Left renal cortex interstitium (tissue), 4 donors: Measurements from ENCODE around the gene KLHL8. TPM values are rescaled to one million over a fixed set of nuclear protein-coding genes. Genes with fewer than 3 reads are reported as not detected.
"Not testable (repeated sequence)": the region's sequence is repeated elsewhere in the genome, so short reads cannot be mapped to it uniquely, and the experiment has no call there.

Source experiments
- DNase-seq, 4 donors: peaks; one replicate each; pipeline ENCODE4 v3.0.0-alpha.2; 2013; ENCODE audit warnings: low read depth in 4 of 4, low spot score in 2 of 4, missing footprints in 1 of 4
- polyA plus RNA-seq, 4 donors: library from polyadenylated mRNA; unstranded; fragments of 120-200 nt; gene quantifications; one replicate each; pipeline ENCODE4 v1.2.1, GENCODE V29; 2013; ENCODE audit not compliant: insufficient read length in 4 of 4

The KLHL8 gene
- polyA plus RNA-seq, 4 donors, result 16.5 to 20.6 (median 17.8) TPM

DNA sequence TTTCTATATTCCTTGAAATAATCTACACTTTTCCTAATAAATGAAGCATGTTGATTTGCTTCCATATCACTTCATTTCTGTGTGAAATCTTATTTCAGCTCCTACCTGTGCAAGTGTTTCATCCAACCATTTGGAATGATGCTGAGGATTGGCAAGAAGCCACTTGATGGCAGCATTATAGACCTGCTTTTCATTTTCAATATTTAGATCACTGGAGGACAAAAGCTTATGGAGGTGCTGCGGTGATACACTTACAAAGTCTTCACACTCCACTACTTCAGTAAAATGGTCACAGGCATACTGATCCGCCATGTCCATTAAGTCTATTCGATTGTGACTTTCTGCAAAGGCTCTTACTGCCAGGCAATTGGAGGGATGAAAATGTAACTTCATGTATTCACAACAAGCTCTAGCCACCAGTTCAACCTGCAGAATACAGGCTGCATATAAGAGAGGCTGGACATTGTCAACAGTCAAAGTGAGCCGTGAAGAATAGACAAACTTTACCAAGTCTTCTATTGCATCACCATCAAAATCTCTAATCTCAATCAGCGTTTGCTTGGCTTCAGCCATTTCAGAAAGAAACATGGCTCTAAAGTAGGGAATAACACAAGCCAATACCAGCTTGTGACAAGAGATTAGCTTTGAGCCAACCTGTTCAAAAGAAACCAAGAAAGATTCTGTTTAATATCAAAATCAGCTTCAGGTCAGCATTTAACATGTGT lies 35.1 kb downstream of the KLHL8 start:
- DNase-seq, result no peak

DNA sequence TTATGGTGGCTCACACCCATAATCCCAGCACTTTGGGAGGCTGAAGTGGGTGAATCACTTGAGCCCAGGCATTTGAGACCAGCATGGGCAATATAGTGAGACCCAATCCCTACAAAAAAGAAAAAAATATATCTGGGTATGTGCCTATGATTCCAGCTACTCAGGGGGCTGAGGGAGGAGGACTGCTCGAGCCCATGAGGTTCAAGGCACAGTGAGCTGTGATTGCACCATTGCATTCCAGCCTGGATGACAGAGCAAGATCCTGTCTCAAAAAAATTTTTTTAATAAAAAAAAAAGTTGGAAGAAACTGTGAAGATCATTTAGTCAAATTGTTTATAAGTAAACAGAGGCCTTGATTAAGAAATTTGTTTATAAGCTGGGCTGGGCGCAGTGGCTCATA lies 39.7 kb downstream of the KLHL8 start:
- DNase-seq, result no peak

DNA sequence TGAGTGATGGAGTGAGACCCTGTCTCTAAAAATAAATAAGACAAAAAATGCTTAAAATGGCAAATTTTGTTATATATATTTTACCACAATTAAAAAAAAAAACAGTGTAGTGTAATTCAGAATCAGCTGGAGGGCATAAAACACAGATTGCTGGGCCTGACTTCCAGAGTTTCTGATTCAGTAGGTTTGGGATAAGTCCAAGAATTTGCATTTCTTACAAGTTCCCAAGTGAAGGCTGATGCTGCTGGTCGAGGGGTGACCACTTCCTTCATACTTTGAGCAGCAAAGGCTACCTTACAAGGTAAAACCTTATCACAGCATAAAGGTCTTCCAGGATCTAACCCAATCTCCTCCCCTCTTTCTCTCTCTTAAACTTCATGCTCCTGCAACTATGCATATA lies 40.7 kb downstream of the KLHL8 start:
- no peak for DNase-seq

DNA sequence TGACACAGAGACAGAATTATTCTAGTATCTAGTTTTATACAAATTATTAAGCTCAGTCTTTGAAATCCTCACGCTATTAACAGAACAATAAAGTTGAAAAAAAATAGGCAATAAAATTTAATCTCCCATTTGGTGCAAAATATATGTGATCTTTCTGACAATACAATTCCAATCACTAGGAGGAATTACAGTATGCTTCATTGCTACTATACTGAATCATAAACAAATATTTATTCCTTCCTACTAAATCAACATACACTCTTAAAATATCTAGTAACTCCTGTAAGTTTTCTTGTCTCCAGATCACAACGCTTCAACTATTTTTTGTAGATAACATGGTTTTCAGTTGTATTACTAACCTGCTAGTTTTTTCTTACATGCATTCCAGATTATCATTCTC lies 45.7 kb downstream of the KLHL8 start:
- DNase-seq, result no peak

DNA sequence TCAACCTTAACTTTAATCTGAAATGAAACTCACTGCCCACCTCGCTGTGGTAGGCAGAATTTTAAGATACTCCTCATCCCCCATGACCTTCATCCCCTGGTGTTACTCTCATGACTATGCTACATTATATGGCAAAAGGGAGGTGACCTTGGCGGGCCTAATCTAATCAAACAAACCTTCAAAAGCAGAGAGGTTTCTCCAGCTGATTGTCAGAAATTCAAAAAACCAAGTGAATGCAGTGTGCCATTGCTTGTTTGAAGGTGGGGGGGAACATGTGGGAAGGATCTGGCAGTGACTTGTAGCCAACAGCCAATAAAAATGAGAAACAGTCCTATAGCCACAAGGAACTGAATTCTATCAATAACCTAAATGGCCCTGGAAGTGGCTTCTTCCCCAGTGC lies 48.5 kb downstream of the KLHL8 start:
- no peak for DNase-seq

DNA sequence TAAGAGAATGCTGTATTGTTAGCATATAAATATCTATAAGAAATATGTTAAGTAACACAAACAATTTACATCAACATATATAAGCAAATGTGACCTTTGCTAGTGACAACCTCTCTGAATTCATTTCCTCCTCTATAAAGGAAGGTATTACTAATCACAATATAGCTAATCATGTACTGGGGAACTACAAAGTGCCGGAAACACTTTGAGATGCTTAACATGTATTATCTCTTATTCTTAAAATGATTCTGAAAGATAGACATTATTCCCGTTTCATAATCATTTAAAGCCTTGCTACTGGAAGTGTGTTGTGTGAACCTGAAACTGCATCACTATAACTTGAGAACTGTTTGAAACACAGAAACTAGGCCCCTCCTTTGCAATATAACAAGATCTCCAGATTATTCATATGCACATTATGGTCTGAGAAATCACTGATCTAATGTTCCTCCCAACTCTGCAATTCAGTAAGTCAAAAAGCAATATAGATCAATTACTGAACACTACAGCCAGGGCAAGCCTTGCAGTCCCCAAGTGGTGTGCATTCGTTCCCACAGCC lies 54.0 kb downstream of the KLHL8 start:
- DNase-seq, result no peak

DNA sequence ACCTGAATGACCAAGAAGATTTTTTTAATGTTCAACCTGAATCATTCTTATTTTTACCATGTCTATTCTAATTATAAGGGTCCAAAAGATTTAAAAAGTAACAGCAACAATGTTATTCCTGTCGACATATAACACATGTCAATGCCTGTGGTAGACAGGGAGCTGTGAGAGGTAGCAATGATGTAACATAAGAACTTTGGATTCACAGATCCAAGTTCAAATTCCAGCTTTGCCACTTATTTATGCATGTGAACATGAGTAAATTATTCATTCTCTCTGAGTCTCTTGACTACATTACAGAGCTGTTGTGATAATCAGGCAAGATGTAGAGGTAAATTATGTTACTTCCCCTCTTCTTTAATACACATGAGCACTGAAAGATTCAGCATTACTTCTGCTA lies 54.5 kb downstream of the KLHL8 start:
- DNase-seq, result no peak

DNA sequence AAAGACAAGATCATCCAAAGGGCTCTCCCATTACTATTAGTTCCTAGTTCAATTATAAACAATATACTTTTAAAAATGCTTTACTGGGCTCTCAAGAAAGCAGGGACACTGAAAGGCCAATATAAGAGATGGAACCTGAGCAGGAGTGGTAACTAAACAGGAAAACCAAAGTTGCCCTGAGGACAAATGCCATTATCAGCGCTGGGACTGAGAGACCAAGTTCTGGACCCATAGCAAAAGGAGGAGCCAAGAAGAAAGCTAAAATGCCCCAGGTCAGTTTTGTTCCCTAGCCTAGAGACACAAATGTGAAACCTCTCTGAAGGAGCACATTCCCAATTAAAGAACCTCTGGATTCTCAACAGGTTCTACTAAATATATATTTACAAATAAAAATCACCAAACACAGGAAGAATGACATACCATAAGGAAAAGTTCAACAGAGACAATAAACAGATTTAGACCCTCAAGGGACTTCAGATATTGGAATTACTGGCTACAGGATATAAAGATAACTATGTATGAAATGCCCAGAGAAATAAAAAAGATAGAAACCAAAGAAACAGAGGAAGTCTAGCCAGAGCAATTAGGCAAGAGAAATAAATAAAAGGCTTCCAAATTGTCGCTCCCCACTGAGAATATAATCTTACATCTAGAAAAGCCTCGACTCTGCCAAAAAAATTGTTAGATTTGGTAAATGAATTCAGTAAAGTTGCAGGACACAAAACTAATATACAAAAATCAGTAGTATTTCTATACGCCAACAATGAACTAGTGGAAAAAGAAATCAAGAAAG lies 67.1 kb downstream of the KLHL8 start:
- DNase-seq, result no peak

DNA sequence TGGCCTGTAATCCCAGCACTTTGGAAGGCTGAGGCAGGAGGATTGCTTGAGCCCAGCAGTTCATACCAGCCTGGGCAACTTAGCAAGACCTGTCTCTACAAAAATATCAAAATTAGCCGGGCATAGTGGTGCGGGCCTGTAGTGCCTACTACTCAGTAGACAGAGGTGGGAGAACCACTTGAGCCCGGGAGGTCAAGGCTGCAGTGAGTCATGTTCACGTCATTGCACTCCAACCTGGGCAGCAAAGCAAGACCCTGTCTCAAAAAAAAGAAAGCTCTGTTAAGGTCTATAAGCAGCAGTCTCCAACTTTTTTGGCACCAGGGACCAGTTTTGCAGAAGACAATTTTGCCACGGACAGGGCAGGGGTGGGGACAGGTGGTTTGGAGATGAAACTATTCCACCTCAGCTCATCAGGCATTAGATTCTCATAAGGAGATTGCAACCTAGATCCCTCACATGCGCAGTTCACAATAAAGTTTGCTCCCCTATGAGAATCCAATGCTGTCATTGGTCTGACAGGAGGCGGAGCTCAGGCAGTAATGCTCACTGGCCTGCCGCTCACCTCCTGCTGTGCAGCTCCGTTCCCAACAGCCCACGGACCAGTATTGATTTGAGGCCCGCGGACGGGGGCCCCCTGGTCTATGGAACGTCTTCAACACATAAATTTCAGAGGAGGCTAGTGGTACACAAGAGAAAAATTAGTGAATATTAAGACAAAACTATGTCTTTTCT lies 67.9 kb downstream of the KLHL8 start:
- DNase-seq, result no peak

DNA sequence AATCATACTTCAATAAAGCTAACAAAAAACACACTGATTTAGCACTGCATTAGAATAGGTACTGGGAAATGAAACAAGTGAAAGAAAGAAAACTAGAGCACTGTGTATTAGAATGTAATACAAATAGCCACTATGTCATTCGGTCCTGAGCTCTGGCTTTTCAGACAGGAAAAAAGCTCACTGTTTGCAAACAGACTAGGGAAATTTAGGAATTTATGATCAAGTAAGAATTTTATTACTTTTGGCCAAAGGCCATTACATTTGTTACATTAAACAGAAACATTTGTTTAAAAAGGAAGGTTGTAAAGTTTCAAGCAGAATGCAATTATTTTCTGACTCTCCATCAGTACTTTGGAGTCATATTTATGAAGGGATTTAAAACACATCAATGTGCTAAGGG lies 68.7 kb downstream of the KLHL8 start:
- DNase-seq, result no peak

DNA sequence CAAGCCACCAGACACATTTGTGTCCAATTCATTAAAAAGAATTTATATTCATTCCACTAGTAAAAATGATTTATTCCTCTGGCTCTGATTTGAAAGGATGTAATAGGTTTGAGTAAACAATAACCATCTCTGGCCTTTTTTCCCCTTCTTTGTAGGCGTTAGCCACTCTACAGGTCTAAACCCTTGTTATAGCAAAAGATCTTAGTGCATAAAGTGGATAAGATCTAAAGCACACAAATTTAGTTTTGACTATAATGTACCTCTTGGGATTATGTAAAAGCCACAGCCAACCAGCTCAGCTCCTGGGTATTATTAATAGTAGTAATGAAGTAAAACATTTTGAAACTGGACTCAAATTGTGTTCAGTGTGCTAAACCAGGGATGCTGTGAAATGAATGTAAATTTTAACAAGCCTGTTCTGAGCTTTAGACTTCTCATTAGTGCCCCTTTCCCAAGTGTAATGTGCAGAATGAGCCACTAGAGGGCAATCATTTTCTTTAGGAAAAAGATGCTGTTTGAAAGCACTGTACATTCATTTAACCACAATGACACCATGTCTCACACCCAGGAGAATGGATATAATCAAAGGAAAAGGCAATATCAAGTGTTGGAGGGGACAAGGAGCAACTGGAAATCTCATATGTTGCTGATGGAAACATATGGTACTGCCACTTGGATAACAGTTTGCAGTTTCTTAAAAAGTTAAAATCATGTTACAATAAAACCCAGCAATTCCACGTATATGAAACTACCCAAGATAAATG lies 69.7 kb downstream of the KLHL8 start:
- peak; percentile 56 to 75 (median 66) for DNase-seq

DNA sequence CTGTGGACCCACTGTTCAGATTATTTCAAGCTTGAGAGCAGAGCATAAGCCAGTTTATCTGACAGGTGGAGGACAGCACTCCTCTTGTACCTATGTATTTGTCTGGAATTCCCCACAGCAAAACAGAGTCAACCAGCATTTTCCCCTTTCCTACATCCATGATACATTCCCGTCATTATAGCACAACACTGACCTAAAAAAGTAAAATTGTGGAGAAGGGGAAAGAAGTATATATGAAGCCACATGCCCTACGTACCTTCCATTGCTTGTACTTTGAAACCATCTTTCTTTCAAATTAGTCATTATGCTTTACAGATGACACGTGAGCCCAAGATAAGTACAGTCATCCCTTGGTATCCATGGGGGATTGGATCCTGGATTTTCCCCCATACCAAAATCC lies 73.3 kb downstream of the KLHL8 start:
- no peak for DNase-seq

DNA sequence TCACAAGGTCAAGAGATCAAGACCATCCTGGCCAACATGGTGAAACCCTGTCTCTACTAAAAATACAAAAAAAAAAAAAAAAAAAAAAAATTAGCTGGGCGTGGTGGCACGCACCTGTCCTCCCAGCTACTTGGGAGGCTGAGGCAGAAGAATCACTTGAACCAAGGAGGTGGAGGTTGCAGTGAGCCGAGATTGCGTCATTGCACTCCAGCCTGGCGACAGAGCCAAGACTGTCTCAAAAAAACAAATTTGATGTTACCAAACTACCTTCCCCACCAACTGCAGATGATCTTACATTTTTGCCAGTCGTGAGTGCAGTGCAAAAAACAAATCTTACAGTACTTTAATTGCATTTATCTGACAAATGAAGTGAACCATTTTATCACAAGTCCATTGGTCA lies 74.5 kb downstream of the KLHL8 start:
- DNase-seq, result not testable (repeated sequence)

DNA sequence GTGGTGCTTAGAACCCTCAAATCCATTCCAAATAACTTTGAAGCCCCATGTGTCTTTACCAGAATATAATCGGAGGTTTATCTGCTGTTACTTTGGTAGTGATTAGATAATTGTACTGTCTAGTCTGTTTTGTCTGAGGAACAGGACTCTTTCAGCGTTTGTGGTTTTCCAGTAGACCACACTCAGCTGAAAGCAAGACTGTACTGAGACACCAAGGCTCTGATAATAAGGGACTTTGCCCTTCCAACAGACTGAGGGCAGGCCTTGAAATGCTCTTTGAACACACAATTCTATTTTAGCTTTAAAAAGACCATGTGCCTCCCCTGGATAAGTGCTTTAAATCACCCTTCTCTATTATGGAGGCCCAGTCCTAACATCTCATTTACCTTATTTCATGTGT lies 76.1 kb downstream of the KLHL8 start:
- no peak for DNase-seq

DNA sequence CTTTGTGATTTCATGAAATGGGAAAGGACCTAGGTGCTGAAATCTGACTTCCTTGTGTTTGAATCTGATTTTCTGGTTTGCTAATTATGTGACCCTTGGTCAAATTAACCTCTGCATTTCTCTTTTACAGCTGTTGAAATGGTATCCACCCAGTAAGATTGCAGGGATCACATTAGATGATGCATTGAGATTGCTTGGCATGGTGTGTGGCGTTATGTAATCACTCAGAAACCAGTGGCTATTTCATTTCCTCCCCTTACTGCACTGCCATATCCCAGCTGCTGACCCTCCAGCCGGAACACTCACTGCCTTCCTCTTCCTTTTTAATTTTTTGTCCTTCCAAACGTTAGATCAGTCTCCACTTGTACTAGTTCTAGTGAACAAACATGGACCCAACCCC lies 79.0 kb downstream of the KLHL8 start:
- no peak for DNase-seq

DNA sequence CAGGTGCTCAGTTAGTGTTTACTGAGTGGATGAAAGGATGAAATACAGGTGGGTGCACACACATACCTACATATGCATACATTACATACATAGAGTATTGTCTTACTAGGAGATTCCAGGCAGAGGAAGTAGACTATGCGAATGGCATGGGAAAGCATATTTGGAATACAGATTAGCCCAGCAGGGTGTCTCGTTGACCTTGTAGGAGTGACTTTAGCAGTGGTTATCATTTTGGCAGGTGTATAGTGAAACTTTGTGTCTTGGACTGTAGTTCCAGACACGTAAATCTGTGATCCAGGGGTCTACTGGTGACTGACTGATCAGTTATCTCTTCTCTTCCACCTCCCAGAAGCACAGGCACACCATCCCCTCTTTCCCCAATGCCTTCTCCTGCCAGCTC lies 86.3 kb downstream of the KLHL8 start:
- DNase-seq, result no peak

DNA sequence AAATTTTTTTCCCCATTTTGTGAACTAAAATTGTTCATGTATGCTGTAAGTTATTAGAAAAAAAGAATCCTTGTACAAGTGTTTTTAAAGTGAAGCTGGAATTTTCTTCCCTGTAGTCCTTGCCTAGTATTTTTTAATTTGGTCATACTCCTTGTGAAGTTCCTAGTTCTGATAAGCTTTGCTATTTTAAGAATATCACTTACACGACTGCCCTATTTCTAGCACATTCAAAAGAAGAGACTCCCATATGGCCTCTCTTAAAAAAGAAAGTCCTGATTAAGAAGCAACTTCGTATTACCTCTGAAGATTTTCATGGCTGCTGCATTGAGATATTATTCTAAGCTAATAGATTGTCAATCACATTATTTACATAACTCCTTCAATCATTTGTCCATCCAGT lies 87.2 kb downstream of the KLHL8 start:
- DNase-seq, result no peak

DNA sequence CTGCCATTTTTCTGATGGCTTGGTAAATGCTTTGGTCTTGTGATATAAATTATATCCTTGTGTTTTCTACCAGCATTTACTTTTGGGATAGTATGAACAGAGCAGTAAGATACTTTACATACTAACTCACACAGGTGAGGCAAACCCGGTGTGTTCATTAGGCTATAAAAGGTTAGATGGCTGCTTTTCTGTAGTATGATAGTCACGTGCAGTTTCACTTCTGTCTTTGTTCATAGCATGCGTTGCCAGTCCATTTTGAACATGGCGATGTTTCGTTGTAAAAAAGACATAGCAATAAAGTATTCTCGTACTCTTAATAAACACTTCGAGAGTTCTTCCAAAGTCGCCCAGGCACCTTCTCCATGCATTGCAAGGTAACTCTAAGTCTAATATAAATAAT lies 88.4 kb downstream of the KLHL8 start:
- DNase-seq, result no peak

DNA sequence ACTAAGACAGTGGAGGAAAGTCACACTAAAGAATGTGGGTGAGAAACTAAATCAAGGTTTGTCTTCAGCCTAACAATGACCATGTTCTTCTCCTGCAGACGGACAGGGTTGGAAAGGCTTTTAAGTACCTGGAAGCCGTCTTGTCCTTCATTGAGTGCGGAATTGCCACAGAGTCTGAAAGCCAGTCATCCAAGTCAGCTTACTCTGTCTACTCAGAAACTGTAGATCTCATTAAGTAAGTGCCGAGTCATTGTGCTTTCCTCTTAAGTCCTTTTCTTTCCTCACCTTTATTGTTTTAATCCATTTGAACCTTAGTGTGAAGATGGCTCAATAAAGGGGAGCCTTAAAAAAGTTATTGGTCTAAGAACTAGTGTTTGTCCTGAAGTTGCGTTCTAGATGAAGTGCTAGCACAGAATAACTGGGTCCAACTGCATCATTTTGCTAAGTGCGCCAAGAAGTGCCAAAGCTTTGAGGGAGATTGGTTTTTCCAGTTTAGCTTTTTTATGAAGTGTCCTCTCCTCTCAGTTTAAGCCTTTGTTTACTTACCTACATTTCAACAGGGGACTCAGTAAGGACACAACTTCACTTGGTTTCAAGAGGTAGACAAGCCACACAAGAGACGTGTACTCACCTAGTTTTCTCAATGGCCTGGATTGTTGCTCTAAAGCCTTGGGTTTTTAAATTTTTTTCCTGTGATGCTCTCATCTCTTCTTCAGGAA lies 89.3 kb downstream of the KLHL8 start:
- no peak for DNase-seq

DNA sequence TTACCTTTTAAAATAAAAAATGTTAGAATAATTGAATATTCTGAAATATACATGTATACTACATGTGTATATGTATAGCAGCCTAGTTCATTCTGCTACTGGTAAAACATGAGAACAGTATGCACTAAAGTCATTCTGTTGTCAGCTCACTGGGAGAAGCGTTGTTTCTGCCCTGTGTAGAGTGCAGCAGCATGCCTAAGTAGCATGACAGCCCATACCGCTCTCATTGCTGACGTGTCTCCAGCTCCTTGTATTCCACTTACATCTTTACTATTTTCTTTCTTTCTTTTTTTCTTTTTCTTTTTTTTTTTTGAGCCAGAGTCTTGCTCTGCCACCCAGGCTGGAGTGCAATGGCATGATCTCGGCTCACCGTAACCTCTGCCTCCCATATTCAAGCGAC lies 90.7 kb downstream of the KLHL8 start:
- no peak for DNase-seq
